ENCODE data around the gene MOV10.

The MOV10 gene

DNA sequence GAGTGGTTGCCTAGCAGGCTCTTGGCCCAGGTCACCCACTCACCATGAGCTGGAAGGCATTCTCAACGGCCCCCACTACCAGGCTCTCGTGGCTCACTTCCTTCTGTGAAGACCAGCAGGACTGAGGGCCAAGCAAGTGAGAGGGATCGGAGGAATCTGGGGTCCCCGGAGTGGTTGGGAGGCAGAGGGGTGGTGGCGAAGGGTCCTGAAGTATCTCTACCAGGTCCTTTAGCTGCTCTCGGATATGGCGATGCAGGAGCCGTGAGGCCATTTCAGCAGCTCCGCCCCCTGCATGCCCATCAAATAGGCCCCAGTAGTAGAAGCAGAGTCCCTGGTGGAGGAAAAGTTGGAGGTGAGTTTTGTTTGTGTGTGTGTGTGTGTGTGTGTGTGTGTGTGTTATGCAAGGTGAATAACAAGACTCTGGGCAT, 38.3 kb downstream of the MOV10 start:
- Histone ChIP-seq H3K27me3 (ENCODE audit: insufficient read depth, low read length) (no peaks in the 10 kb centered on the region), H3K27ac (ENCODE audit: low read depth, low read length) (no peak overlapping the region), H3K4me3 (ENCODE audit: low read depth, low read length) (no peak overlapping the region), H3K36me3 (ENCODE audit: insufficient read depth, low read length) (no peaks in the 10 kb centered on the region), H3K4me1 (ENCODE audit: control insufficient read depth, insufficient read depth, low read length, unreplicated experiment) (peaks cover 5% of the 10 kb centered on the region), H2AFZ (ENCODE audit: low read length, unreplicated experiment) (no peak overlapping the region), H3K79me2 (ENCODE audit: control insufficient read depth, insufficient read depth, low read length, unreplicated experiment) (no peaks in the 10 kb centered on the region)

DNA sequence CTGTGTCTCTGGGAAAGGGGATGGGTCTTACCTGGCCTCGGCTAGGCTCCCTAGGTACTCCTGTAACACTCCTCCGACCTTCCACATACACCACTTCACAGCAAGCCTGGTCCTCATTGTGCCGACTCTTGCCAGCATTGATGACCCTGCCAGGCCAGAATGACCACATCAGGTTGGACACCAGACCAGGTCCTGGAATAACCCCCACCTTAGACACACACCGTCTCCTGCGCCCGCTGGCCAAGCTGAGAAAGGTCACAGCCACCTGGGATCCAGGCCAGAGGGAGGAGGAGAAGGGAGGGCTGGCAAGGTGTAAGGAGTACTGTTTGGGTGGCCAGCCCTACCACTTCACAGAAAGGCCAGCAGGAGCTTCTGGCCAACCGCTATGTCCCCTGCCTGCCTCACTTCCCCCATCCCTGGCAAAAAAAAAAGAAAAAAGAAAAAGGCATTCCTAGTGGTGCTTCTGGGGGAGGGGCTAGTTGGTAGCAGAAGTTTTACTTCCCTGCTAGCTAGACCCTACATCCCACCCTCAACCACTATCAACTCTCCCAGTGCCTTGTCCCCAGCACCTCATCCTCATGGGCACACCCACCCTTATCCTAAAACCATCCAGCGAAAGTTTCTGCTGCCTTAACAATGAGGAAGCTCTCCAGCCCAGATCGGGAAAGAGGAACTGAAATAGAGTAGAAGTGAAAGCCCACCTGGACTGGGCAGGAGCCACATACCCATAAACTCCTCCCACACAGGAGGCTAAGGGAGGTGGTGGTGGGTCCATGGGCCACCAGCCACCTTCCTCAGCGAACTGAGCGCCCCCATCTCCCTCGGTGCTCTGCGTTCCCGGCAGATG, 39.2 kb downstream of the MOV10 start:
- no peak overlapping the region for H3K27ac ChIP-seq (ENCODE audit: low read depth, low read length)

DNA sequence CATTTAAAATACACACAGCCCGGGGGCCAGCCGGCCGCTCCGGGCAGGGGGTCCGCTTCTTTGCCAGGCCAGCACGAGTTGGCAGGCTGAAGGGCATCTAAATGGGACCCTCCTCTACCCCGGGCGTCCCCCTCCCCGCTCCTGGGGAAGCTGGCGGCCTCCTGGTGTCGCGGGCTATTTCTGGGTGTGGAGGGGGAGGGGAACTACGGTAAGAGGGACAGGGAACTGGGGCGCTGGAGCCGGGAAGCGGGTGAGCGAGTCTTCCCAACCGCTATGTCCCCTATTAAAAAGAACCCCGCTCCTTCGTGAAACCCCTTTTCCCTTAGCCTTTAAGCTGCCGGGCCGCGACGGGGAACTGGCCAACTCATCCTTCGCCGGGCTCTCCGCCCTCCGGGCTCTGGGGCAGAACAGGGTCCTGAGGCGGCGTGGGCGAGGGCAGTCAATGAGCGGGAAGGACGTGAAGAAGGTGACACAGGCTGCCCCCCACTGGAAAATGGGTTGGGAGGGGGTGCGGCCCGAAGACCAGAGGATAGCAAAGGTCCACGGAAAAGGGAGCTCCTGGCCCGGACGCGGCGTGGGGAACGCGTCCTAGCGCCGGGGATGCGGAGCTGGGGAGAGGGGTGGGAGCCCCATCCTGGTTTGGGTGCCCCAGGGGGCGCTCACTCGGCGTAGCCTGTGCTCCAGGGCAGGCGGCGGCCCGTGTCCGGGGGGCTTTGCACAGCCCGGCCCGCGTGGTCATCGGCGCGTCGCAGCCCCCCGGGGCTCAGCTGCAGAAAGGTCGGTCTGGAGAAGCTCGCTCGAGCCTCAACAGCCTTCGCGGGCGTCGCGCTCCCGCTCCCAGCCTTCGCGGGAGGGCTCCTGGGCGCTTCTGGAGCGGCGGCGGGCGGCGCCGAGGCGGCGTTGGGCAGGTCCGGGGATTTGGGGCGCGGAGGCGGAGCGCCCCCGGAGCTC, 40.1 kb downstream of the MOV10 start:
- peak overlapping the region; percentile 15 for H2AFZ ChIP-seq (ENCODE audit: low read length, unreplicated experiment)
- no peak overlapping the region for H3K27ac ChIP-seq (ENCODE audit: low read depth, low read length)
- peak overlapping the region; percentile 88 for H3K4me3 ChIP-seq (ENCODE audit: low read depth, low read length)
- no peaks in the 10 kb centered on the region for H3K79me2 ChIP-seq (ENCODE audit: control insufficient read depth, insufficient read depth, low read length, unreplicated experiment)
- no peaks in the 10 kb centered on the region for H3K4me1 ChIP-seq (ENCODE audit: control insufficient read depth, insufficient read depth, low read length, unreplicated experiment)
- no peaks in the 10 kb centered on the region for H3K36me3 ChIP-seq (ENCODE audit: insufficient read depth, low read length)
- H3K27me3 ChIP-seq (ENCODE audit: insufficient read depth, low read length), result peaks cover 3% of the 10 kb centered on the region; the same call in 1 of the 2 replicates

More for the DNA sequence above, 39.2 kb downstream of the MOV10 start:
- peak overlapping the region; percentile 15 for H2AFZ ChIP-seq (ENCODE audit: low read length, unreplicated experiment)
- H3K27me3 ChIP-seq (ENCODE audit: insufficient read depth, low read length), result no peaks in the 10 kb centered on the region
- H3K36me3 ChIP-seq (ENCODE audit: insufficient read depth, low read length), result no peaks in the 10 kb centered on the region
- peak overlapping the region; percentile 88 for H3K4me3 ChIP-seq (ENCODE audit: low read depth, low read length)
- H3K4me1 ChIP-seq (ENCODE audit: control insufficient read depth, insufficient read depth, low read length, unreplicated experiment), result no peaks in the 10 kb centered on the region
- no peaks in the 10 kb centered on the region for H3K79me2 ChIP-seq (ENCODE audit: control insufficient read depth, insufficient read depth, low read length, unreplicated experiment)

DNA sequence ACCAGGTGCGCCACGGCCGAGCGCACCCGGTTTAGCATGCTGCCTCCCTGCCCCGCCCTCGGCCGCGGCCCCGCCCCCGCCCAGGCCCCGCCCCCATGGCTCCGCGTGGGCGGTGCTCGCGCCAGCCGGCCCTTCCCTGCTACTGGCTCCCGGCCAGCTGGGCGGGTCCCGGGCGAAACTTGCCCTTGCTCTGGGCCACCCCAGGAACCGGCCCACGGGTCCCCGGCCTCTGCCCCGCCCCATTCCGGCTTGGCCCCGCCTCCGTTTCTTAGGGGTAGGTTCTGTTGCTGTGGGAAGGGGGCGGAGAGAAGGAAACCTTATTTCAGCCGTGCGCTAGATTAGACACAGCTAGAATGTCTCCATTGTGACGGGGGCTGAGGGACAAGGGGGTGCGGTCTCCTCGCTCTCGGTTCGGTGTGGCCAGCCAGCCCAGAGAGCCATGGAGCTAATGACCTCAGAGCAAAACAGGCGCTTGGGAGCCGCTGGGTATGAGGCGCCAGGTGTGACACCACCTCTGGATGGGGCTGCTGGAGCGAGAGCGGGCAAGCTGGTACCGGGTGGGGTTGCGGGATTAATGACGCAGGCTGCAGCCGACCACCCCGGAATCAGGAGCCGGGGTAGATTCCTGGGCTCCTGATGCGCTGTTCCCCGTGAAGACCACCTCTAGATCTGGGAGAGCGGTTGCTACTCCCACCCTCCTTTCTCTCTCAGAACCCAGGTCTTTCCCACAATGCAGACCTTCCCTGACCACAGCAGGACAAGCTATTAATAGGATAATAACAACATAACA, 41.0 kb downstream of the MOV10 start, which contains the start of gene PPM1J:
Gene PPM1J (minus strand): TSS at position 69 of the 790 bp plus-strand sequence. CDS start 31 bp downstream, at position 38.
- peaks cover 3% of the 10 kb centered on the region; the same call in 1 of the 2 replicates for H3K27me3 ChIP-seq (ENCODE audit: insufficient read depth, low read length)

DNA sequence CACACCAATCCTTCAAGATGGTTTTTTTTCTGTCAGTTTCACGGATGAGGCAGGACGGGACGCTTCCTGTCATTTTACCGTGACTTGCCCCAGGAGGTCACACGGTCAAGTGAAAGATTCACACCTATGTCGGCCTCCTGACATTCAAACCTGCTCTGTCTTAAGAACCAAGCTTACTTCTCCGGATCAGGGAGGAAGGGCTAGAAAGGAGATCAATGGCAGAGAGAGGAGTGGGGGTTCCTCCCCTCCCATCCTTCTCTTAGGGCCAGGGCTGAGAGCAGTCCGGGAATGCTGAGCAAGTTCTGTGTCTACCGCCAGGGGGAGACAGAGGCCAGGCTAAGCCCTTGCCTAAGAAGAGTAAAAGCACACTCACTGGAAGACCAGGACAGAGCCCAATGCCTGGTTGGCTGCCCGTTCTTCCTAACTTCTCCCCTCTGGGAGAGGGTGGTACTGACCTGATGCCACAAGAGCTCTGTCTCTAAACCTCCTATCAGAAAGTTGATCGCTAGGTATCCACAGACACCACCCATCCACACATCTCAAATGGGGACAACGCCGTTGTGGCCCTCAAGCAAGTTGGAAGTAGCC, 41.8 kb downstream of the MOV10 start:
- Histone ChIP-seq H3K36me3 (ENCODE audit: insufficient read depth, low read length) (no peaks in the 10 kb centered on the region), H3K4me1 (ENCODE audit: control insufficient read depth, insufficient read depth, low read length, unreplicated experiment) (no peaks in the 10 kb centered on the region), H2AFZ (ENCODE audit: low read length, unreplicated experiment) (peak overlapping the region; percentile 51), H3K27ac (ENCODE audit: low read depth, low read length) (no peak overlapping the region), H3K27me3 (ENCODE audit: insufficient read depth, low read length) (peaks cover 3% of the 10 kb centered on the region; the same call in 1 of the 2 replicates), H3K79me2 (ENCODE audit: control insufficient read depth, insufficient read depth, low read length, unreplicated experiment) (no peaks in the 10 kb centered on the region), H3K4me3 (ENCODE audit: low read depth, low read length) (peak overlapping the region; percentile 76)

More for the DNA sequence above, 41.0 kb downstream of the MOV10 start, which contains the start of gene PPM1J:
- H3K4me1 ChIP-seq (ENCODE audit: control insufficient read depth, insufficient read depth, low read length, unreplicated experiment), result no peaks in the 10 kb centered on the region
- H3K36me3 ChIP-seq (ENCODE audit: insufficient read depth, low read length), result no peaks in the 10 kb centered on the region
- no peak within 1 kb of the TSS for H3K27ac ChIP-seq (ENCODE audit: low read depth, low read length)
- H3K79me2 ChIP-seq (ENCODE audit: control insufficient read depth, insufficient read depth, low read length, unreplicated experiment), result no peaks in the 10 kb centered on the region
- peak within 1 kb of the TSS; percentile 88 for H3K4me3 ChIP-seq (ENCODE audit: low read depth, low read length)
- H2AFZ ChIP-seq (ENCODE audit: low read length, unreplicated experiment), result peak within 1 kb of the TSS; percentile 51

DNA sequence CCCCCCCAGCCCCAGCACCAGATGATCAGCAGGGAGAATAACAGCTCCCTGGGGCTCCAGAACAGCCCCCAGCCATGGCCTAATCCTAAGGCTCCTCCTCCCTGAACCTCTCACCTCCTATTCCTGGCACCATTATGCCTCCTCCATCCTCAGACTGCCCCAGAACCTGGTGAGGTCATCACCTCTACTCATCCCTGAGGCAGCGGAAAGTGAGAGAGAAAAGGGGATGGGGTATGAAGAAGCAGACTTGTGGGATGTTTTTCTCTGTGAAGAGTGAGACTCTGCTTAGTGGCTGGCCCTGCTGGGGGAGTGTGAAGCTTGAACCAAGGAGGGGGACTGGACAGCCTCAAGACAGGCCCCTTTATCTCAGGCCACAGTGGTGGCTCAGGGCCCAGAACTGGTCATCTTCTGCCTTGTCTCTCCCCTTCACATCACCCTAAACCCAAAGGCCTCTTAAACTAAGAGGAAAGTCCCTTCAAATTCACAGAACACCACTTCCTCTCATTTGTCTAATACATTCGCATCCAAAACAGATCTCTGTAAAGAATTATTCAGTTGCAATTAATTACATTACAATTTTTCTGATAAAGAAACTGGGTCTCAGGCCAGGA, 42.9 kb downstream of the MOV10 start:
- no peak overlapping the region for H3K27ac ChIP-seq (ENCODE audit: low read depth, low read length)
- H3K4me1 ChIP-seq (ENCODE audit: control insufficient read depth, insufficient read depth, low read length, unreplicated experiment), result no peaks in the 10 kb centered on the region
- no peaks in the 10 kb centered on the region for H3K36me3 ChIP-seq (ENCODE audit: insufficient read depth, low read length)
- H3K4me3 ChIP-seq (ENCODE audit: low read depth, low read length), result no peak overlapping the region
- no peak overlapping the region for H2AFZ ChIP-seq (ENCODE audit: low read length, unreplicated experiment)
- H3K27me3 ChIP-seq (ENCODE audit: insufficient read depth, low read length), result peaks cover 3% of the 10 kb centered on the region; the same call in 1 of the 2 replicates
- no peaks in the 10 kb centered on the region for H3K79me2 ChIP-seq (ENCODE audit: control insufficient read depth, insufficient read depth, low read length, unreplicated experiment)

DNA sequence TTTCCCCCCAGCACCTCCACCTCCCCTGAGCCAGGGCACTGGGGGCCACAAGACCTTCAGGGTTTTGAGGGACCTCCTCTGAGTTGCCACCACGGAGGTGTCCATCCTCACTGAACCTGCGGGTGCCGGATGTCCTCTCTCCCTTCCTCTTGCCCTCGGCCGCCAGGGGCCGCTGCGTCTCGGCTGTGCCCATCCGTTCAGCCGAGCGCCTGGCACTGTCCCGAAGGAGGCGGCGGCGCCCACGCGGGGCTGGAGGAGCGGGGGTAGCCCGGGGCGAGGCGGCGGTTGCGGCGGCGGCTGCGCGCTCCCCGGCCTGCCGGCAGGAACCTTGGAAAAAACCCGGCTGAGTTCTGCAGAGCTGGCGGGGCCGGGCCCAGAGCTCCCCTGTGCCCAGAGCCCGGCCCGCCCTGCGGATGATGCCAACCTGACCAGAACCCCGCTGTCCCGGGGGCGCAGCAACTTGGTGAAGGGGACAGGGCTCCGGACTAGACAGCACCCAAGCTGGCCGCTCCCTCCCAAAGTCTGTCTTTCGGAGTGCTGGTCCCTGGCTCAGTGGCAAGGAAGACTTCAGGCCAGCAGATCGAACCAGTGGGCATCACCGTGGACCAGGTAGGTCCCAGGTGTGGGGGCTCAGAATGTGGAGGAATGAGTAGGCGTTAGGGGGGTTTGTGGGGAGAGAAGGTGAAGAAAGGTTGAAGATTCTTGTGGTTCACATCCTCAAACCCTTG, 44.4 kb downstream of the MOV10 start:
- peak overlapping the region; percentile 27 for H2AFZ ChIP-seq (ENCODE audit: low read length, unreplicated experiment)
- no peaks in the 10 kb centered on the region for H3K36me3 ChIP-seq (ENCODE audit: insufficient read depth, low read length)
- peak overlapping the region; percentile 71 for H3K4me3 ChIP-seq (ENCODE audit: low read depth, low read length)
- no peaks in the 10 kb centered on the region for H3K4me1 ChIP-seq (ENCODE audit: control insufficient read depth, insufficient read depth, low read length, unreplicated experiment)
- H3K27me3 ChIP-seq (ENCODE audit: insufficient read depth, low read length), result peaks cover 3% of the 10 kb centered on the region; the same call in 1 of the 2 replicates
- H3K79me2 ChIP-seq (ENCODE audit: control insufficient read depth, insufficient read depth, low read length, unreplicated experiment), result no peaks in the 10 kb centered on the region
- no peak overlapping the region for H3K27ac ChIP-seq (ENCODE audit: low read depth, low read length)

DNA sequence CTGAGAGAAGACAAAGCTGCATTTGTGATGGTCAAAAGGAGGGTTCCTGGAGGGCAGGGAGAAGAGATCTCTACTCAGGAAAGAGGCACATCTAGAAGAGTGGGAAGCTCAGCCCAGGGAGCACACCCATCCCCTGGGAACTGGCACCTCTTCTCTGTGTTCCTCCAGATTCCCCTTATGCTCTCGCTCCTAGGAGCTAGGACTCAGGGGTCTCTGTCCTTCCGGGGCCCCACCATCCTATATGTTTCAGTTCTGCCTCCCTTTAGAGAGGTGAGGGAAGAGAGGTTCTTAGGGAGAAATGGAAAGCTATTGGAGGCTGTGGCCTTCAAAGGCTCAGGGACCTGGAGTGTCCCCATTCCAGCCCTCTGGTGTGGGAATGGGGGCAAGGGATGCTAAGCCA, 45.2 kb downstream of the MOV10 start:
- no peak overlapping the region for H2AFZ ChIP-seq (ENCODE audit: low read length, unreplicated experiment)
- H3K4me3 ChIP-seq (ENCODE audit: low read depth, low read length), result no peak overlapping the region
- no peak overlapping the region for H3K27ac ChIP-seq (ENCODE audit: low read depth, low read length)
- H3K4me1 ChIP-seq (ENCODE audit: control insufficient read depth, insufficient read depth, low read length, unreplicated experiment), result no peaks in the 10 kb centered on the region
- H3K79me2 ChIP-seq (ENCODE audit: control insufficient read depth, insufficient read depth, low read length, unreplicated experiment), result no peaks in the 10 kb centered on the region
- H3K36me3 ChIP-seq (ENCODE audit: insufficient read depth, low read length), result no peaks in the 10 kb centered on the region
- peaks cover 3% of the 10 kb centered on the region; the same call in 1 of the 2 replicates for H3K27me3 ChIP-seq (ENCODE audit: insufficient read depth, low read length)

DNA sequence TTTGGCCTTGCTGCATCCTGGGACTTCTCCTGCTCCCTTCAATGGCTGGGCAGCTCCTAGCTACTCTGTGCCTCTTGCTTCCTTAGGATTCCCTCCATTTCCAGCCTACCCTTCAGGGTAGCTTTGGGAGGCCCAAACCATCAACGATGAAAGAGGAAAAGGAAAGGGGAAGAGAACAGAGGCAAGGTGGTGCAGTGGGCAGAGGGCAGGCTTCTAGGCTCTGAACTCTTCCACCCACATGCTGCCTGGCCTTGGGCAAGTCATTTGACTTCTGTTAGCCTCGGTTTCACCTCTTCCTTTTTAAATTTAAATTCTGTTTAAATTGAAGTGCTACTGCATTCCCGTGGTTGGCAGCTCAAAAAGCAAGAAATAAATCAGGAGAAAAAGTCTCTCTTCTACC, 46.3 kb downstream of the MOV10 start:
- peaks cover 3% of the 10 kb centered on the region; the same call in 1 of the 2 replicates for H3K27me3 ChIP-seq (ENCODE audit: insufficient read depth, low read length)
- H2AFZ ChIP-seq (ENCODE audit: low read length, unreplicated experiment), result no peak overlapping the region
- H3K4me1 ChIP-seq (ENCODE audit: control insufficient read depth, insufficient read depth, low read length, unreplicated experiment), result no peaks in the 10 kb centered on the region
- H3K36me3 ChIP-seq (ENCODE audit: insufficient read depth, low read length), result no peaks in the 10 kb centered on the region
- H3K4me3 ChIP-seq (ENCODE audit: low read depth, low read length), result no peak overlapping the region
- no peaks in the 10 kb centered on the region for H3K79me2 ChIP-seq (ENCODE audit: control insufficient read depth, insufficient read depth, low read length, unreplicated experiment)
- no peak overlapping the region for H3K27ac ChIP-seq (ENCODE audit: low read depth, low read length)
